ENCODE data around the gene TRAPPC2.
A peak's percentile ranks its signal among the peaks of the same experiment; 100 is the strongest.

TRAPPC2 gene

DNA sequence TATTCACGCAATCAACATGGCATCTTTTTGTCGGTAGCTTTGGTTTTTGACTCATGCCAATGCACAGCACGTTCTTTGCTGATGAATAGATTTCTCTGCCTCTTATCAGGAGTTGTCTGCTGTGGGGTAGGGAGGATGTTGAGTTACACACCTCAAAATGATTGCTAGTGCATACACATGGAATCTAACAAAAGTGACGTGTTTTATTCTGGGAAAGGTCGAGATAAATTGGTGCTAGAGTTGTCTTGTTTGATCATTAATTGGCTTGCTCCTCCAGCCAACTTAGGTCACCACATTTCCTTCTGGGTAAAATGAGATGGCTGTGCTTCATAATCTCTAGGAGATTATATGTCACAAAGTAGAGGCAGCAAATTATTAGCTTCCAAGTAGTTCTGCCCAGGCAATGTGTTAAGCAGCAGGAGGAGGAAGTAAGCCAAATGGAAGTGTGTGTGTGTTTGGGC, 41.6 kb downstream of the TRAPPC2 start:
- Histone ChIP-seq H3K27me3 (ENCODE audit: insufficient read depth, low read length) (no peaks in the 10 kb centered on the region), H3K9ac (ENCODE audit: low read length) (peak overlapping the region; percentile 42; the same call in 1 of the 2 replicates), H4K20me1 (ENCODE audit: insufficient read depth, low read length) (no peaks in the 10 kb centered on the region), H3K4me1 (ENCODE audit: insufficient read depth, low read length, severe bottlenecking) (peaks cover 68% of the 10 kb centered on the region), H3F3A (ENCODE audit: insufficient read depth, low read length) (no peaks in the 10 kb centered on the region), H3K4me2 (ENCODE audit: low read length) (peak overlapping the region; percentile 57), H3K4me3 (ENCODE audit: low read depth, low read length, poor library complexity, severe bottlenecking) (peak overlapping the region; percentile 39), H3K9me2 (ENCODE audit: low read depth, low read length) (no peaks in the 10 kb centered on the region), H3K79me2 (ENCODE audit: insufficient read depth, low read length) (peaks cover 69% of the 10 kb centered on the region), H3K9me3 (ENCODE audit: low read length) (no peaks in the 10 kb centered on the region), H2AFZ (ENCODE audit: low read length) (no peak overlapping the region), H3K36me3 (ENCODE audit: insufficient read depth, low read length) (no peaks in the 10 kb centered on the region), H3K27ac (ENCODE audit: low read depth, low read length, poor library complexity, severe bottlenecking) (peak overlapping the region; percentile 79)
- no peak for TF ChIP-seq EZH2 (IDR thresholded peaks at IDR 0.05; ENCODE audit: borderline replicate concordance, low read length)
- TF ChIP-seq, protein P1, sequence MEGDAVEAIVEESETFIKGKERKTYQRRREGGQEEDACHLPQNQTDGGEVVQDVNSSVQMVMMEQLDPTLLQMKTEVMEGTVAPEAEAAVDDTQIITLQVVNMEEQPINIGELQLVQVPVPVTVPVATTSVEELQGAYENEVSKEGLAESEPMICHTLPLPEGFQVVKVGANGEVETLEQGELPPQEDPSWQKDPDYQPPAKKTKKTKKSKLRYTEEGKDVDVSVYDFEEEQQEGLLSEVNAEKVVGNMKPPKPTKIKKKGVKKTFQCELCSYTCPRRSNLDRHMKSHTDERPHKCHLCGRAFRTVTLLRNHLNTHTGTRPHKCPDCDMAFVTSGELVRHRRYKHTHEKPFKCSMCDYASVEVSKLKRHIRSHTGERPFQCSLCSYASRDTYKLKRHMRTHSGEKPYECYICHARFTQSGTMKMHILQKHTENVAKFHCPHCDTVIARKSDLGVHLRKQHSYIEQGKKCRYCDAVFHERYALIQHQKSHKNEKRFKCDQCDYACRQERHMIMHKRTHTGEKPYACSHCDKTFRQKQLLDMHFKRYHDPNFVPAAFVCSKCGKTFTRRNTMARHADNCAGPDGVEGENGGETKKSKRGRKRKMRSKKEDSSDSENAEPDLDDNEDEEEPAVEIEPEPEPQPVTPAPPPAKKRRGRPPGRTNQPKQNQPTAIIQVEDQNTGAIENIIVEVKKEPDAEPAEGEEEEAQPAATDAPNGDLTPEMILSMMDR (IDR thresholded peaks at IDR 0.05; ENCODE audit: low read length), result no peak

DNA sequence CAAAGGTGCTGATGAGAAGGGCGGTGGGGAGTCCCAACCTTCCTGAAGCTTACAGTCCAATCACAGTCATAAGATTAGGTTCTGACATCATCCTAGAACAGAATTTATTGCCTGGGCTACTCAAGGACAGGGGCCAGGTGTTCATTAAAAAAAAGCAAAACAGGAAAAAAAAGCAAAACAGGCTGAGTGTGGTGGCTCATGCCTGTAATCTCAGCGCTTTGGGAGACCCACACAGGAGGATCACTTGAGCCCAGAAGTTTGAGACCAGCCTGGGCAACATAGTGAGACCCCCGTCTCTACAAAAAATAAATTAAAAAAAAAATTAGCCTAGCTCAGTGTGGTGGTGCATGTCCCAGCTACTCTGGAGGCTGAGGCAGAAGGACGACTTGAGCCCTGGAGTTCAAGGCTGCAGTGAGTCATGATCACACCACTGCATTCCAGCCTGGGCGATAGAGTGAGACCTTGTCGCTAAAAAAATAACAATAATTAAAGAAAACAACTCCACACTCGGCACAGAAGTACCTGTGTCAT, 42.5 kb downstream of the TRAPPC2 start:
- Histone ChIP-seq H4K20me1 (ENCODE audit: insufficient read depth, low read length) (no peaks in the 10 kb centered on the region), H3K79me2 (ENCODE audit: insufficient read depth, low read length) (peaks cover 60% of the 10 kb centered on the region), H3K4me2 (ENCODE audit: low read length) (peak overlapping the region; percentile 57), H3K9me3 (ENCODE audit: low read length) (no peaks in the 10 kb centered on the region), H3K36me3 (ENCODE audit: insufficient read depth, low read length) (no peaks in the 10 kb centered on the region), H3K9ac (ENCODE audit: low read length) (peak overlapping the region; percentile 42; the same call in 1 of the 2 replicates), H3K27ac (ENCODE audit: low read depth, low read length, poor library complexity, severe bottlenecking) (peak overlapping the region; percentile 79), H3K27me3 (ENCODE audit: insufficient read depth, low read length) (no peaks in the 10 kb centered on the region), H3K9me2 (ENCODE audit: low read depth, low read length) (no peaks in the 10 kb centered on the region), H3K4me1 (ENCODE audit: insufficient read depth, low read length, severe bottlenecking) (peaks cover 59% of the 10 kb centered on the region), H3K4me3 (ENCODE audit: low read depth, low read length, poor library complexity, severe bottlenecking) (peak overlapping the region; percentile 39), H3F3A (ENCODE audit: insufficient read depth, low read length) (no peaks in the 10 kb centered on the region), H2AFZ (ENCODE audit: low read length) (no peak overlapping the region)
- TF ChIP-seq, protein P1 (IDR thresholded peaks at IDR 0.05; ENCODE audit: low read length), result no peak
- TF ChIP-seq EZH2 (IDR thresholded peaks at IDR 0.05; ENCODE audit: borderline replicate concordance, low read length), result no peak

DNA sequence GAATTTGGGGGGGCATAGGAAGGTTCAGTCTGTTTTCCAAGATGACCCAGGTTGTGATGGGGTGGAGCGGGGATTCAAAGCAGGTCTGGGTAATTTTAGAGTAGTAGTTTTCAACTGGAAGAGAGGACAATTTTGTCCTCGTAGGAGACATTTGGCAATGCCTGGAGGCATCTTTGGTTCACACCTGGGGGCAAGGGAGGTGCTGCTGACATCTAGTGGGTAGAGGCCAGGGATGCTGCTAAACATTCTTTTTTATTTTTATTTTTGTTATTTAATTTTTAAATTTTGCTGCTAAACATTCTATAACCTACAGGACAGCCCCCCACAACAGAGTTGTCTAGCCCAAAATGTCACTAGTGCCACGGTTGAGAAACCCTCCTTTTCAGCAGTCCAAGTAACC, 43.6 kb downstream of the TRAPPC2 start:
- no peaks in the 10 kb centered on the region for H4K20me1 ChIP-seq (ENCODE audit: insufficient read depth, low read length)
- H3K9me3 ChIP-seq (ENCODE audit: low read length), result no peaks in the 10 kb centered on the region
- no peaks in the 10 kb centered on the region for H3K9me2 ChIP-seq (ENCODE audit: low read depth, low read length)
- H3K36me3 ChIP-seq (ENCODE audit: insufficient read depth, low read length), result no peaks in the 10 kb centered on the region
- peaks cover 54% of the 10 kb centered on the region for H3K79me2 ChIP-seq (ENCODE audit: insufficient read depth, low read length)
- H3K27ac ChIP-seq (ENCODE audit: low read depth, low read length, poor library complexity, severe bottlenecking), result peak overlapping the region; percentile 79
- peak overlapping the region; percentile 93 for H3K9ac ChIP-seq (ENCODE audit: low read length)
- H3K4me1 ChIP-seq (ENCODE audit: insufficient read depth, low read length, severe bottlenecking), result peaks cover 51% of the 10 kb centered on the region
- peak overlapping the region; percentile 95 for H3K4me3 ChIP-seq (ENCODE audit: low read depth, low read length, poor library complexity, severe bottlenecking)
- no peak overlapping the region for H2AFZ ChIP-seq (ENCODE audit: low read length)
- TF ChIP-seq EZH2 (IDR thresholded peaks at IDR 0.05; ENCODE audit: borderline replicate concordance, low read length), result no peak
- TF ChIP-seq, protein P1 (IDR thresholded peaks at IDR 0.05; ENCODE audit: low read length), result no peak; the same call in 1 of the 2 replicates
- H3F3A ChIP-seq (ENCODE audit: insufficient read depth, low read length), result no peaks in the 10 kb centered on the region
- H3K4me2 ChIP-seq (ENCODE audit: low read length), result peak overlapping the region; percentile 71
- no peaks in the 10 kb centered on the region for H3K27me3 ChIP-seq (ENCODE audit: insufficient read depth, low read length)
